ENCODE results near the gene APOL4. TPM values are rescaled to one million over a fixed set of nuclear protein-coding genes. Genes with fewer than 3 reads are reported as not detected.

APOL4 gene
- total and polyA plus RNA-seq, 8 donors = 0.28 to 4.1 (median 1.5) TPM

DNA sequence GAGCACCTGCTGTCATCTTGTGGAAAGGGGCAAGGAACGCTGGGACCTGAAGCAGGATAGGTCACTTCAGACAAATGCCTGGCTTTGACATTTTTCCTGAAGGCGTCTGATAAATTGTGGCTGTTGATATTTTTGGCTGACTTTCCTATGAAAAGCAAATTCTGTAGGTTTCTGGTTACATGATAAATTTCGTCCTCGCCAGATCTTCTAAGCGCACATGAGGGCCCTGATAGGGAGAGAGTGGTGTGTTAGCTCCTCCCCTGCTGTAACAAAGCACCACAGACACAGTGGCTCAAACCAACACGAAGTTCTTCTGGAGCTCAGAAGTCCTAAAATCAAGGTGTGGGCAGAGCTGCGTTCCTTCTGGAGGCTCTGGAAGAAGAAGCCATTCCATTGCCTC is 19.6 kb downstream of the APOL4 start:
- no peaks in the 10 kb centered on the region for H3K4me1 ChIP-seq
- H3K27ac ChIP-seq = no peak overlapping the region
- 28 to 36% methylated on average over 7 of the region's 7 CpGs for WGBS, 2 donors
- ATAC-seq (no peak), DNase-seq (no peak), FAIRE-seq (no peak)
- H3K36me3 ChIP-seq = no peaks in the 10 kb centered on the region
- H3K4me3 ChIP-seq = no peak overlapping the region
- H3K27me3 ChIP-seq = no peaks in the 10 kb centered on the region
- TF ChIP-seq, protein P1, sequence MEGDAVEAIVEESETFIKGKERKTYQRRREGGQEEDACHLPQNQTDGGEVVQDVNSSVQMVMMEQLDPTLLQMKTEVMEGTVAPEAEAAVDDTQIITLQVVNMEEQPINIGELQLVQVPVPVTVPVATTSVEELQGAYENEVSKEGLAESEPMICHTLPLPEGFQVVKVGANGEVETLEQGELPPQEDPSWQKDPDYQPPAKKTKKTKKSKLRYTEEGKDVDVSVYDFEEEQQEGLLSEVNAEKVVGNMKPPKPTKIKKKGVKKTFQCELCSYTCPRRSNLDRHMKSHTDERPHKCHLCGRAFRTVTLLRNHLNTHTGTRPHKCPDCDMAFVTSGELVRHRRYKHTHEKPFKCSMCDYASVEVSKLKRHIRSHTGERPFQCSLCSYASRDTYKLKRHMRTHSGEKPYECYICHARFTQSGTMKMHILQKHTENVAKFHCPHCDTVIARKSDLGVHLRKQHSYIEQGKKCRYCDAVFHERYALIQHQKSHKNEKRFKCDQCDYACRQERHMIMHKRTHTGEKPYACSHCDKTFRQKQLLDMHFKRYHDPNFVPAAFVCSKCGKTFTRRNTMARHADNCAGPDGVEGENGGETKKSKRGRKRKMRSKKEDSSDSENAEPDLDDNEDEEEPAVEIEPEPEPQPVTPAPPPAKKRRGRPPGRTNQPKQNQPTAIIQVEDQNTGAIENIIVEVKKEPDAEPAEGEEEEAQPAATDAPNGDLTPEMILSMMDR (IDR thresholded peaks at IDR 0.05) = no peak
- intact Hi-C loops (cut with DNase I) = loop anchor here in 1 of 3 donors (5.0 kb wide), 1 partner anchor 35 kb away; no protein-coding TSS in a partner anchor
- no peaks in the 10 kb centered on the region for H3K9me3 ChIP-seq

DNA sequence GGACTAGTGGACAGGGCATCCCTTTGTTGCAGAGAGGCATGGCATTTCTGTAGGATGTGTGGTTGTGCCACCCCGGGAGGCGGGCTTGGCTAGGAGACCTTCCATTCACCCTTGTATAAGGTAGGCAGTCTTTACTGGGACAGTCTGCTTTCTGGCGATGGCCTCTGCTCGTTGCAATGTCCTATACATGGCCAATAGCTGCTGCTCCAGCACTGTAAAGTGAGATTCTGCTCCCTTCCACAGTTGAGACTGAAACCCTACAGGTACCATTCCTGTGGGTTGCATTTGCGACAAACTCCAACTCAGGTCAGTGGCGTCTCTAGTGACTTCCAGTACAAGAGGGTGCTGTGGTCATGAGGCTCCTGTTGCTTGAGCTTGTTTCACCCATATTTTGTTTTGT is 20.7 kb downstream of the APOL4 start:
- Histone ChIP-seq H3K4me3 (no peak overlapping the region), H3K27me3 (no peaks in the 10 kb centered on the region), H3K36me3 (no peaks in the 10 kb centered on the region), H3K27ac (no peak overlapping the region), H3K4me1 (no peaks in the 10 kb centered on the region), H3K9me3 (no peaks in the 10 kb centered on the region)
- ATAC-seq (no peak), FAIRE-seq (no peak), DNase-seq (no peak)
- TF ChIP-seq, protein P1 (IDR thresholded peaks at IDR 0.05) = no peak
- WGBS, 2 donors = 78 to 85% methylated on average over 6 of the region's 6 CpGs
- intact Hi-C loops (cut with DNase I) = loop anchor here in 1 of 3 donors (5.0 kb wide), 1 partner anchor 34 kb away; no protein-coding TSS in a partner anchor

DNA sequence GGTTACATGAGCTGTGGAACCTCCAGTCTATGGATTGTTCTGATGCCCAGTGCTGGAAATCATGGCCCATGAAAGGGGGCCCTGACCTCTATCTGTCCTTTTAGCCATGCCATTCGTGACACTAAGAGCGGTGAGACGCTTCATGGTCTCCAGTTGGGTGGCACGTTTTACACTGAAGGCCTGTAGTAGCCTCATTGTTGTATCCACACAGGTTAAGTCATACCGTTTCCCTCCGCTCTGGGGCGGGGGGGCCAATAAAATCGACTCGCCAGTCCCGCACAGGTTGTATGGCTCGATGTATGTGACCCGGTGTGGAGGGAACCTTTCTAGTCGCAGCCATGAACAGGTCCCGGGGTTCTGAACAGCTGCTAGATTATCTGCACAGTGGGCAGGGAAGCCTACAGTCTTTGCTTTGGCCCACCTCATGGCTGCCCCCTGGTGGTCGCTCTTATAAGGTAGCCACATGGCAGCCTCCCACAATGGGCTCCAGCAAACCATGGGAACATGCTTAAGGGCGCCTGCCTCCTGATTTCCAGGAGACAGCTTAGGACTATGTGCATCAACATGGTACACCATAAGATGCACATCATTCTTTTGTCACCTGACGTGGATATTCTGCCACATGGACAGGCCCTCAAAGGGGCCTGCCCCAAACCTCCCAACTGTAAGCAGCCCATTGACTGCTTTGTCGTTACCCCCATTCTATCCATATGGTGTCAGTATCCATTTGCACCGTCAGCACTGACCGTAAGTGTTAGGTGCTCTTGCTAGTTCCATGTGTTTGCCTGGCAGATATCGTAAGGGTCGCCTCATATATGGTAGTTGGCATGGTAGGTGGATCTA is 21.4 kb downstream of the APOL4 start:
- Histone ChIP-seq H3K9me3 (no peaks in the 10 kb centered on the region), H3K27ac (no peak overlapping the region), H3K4me1 (no peaks in the 10 kb centered on the region), H3K4me3 (no peak overlapping the region), H3K36me3 (no peaks in the 10 kb centered on the region), H3K27me3 (no peaks in the 10 kb centered on the region)
- intact Hi-C loops (cut with DNase I) = loop anchor here in 1 of 3 donors (5.0 kb wide), 1 partner anchor 33 kb away; no protein-coding TSS in a partner anchor
- TF ChIP-seq, protein P1 (IDR thresholded peaks at IDR 0.05) = peak; percentile 86 to 91 (median 89)
- 45 to 47% methylated on average over 22 of the region's 22 CpGs for WGBS, 2 donors
- FAIRE-seq (no peak), DNase-seq (peak; percentile 70 to 97 (median 86)), ATAC-seq (peak; percentile 93 to 99 (median 97))

DNA sequence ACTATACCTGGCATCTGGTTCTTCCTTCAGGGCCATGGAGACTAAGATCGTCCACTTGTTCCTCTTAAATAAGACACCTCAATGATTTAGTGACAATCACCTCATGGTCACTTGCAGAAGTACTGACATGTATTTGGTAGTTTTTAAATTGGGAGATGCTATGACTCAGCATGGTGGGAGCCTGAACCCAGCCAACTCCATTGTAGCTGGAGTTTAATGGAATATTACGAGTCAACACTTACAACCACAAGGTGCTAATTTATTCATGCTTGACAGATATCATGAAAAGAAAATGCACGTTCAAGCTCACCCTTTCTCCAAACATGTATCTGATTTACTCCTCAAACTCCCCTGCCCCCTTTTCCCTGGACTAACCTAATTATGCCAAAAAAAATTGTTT is 24.4 kb downstream of the APOL4 start:
- Histone ChIP-seq H3K27me3 (no peaks in the 10 kb centered on the region), H3K4me3 (no peak overlapping the region), H3K4me1 (no peaks in the 10 kb centered on the region), H3K9me3 (no peaks in the 10 kb centered on the region), H3K27ac (no peak overlapping the region), H3K36me3 (no peaks in the 10 kb centered on the region)
- TF ChIP-seq, protein P1 (IDR thresholded peaks at IDR 0.05) = no peak
- DNase-seq (no peak), FAIRE-seq (no peak), ATAC-seq (no peak)
- intact Hi-C loops (cut with DNase I) = no loop called here
- 66 to 75% methylated on average over 3 of the region's 3 CpGs for WGBS, 2 donors

- no peak overlapping the region for H3K27ac ChIP-seq
- no peak overlapping the region for H3K4me3 ChIP-seq
- TF ChIP-seq, protein P1 (IDR thresholded peaks at IDR 0.05) = no peak
- DNase-seq (no peak), ATAC-seq (no peak), FAIRE-seq (no peak)
- no peaks in the 10 kb centered on the region for H3K36me3 ChIP-seq
- H3K4me1 ChIP-seq = no peaks in the 10 kb centered on the region
- intact Hi-C loops (cut with DNase I) = no loop called here
- WGBS, 2 donors = 42 to 51% methylated on average over 1 of the region's 1 CpG
- H3K9me3 ChIP-seq = no peaks in the 10 kb centered on the region
- H3K27me3 ChIP-seq = no peaks in the 10 kb centered on the region
These were observed 25.7 kb downstream of the APOL4 start for GRCh38 chr22:36175892-36176291.

Measured in pancreas (tissue), 10 donors.